ENCODE measurements around the gene CSMD2.

CSMD2 gene

GRCh38 chr1:33494929-33495328, 670.1 kb downstream of the CSMD2 start:
- no peak for TF ChIP-seq CTCF (IDR thresholded peaks at IDR 0.05; ENCODE audit: borderline replicate concordance, insufficient read depth, low read depth, low read length)
- H3K4me3 ChIP-seq (ENCODE audit: low read depth, low read length): no peak overlapping the region

GRCh38 chr1:33488624-33489023, 676.4 kb downstream of the CSMD2 start:
- TF ChIP-seq CTCF (IDR thresholded peaks at IDR 0.05; ENCODE audit: borderline replicate concordance, insufficient read depth, low read depth, low read length): no peak
- no peak overlapping the region for H3K4me3 ChIP-seq (ENCODE audit: low read depth, low read length)

- H3K4me3 ChIP-seq (ENCODE audit: low read depth, low read length): no peak overlapping the region
- no peak for TF ChIP-seq CTCF (IDR thresholded peaks at IDR 0.05; ENCODE audit: borderline replicate concordance, insufficient read depth, low read depth, low read length)
These were observed 682.6 kb downstream of the CSMD2 start for GRCh38 chr1:33482412-33482811.

- no peak for TF ChIP-seq CTCF (IDR thresholded peaks at IDR 0.05; ENCODE audit: borderline replicate concordance, insufficient read depth, low read depth, low read length)
These were observed 687.6 kb downstream of the CSMD2 start for GRCh38 chr1:33477451-33477850.

GRCh38 chr1:33473900-33474299, 691.1 kb downstream of the CSMD2 start:
- H3K4me3 ChIP-seq (ENCODE audit: low read depth, low read length): no peak overlapping the region
- TF ChIP-seq CTCF (IDR thresholded peaks at IDR 0.05; ENCODE audit: borderline replicate concordance, insufficient read depth, low read depth, low read length): no peak

More at GRCh38 chr1:33477451-33477850, 687.6 kb downstream of the CSMD2 start:
- H3K4me3 ChIP-seq (ENCODE audit: low read depth, low read length): no peak overlapping the region

- TF ChIP-seq CTCF (IDR thresholded peaks at IDR 0.05; ENCODE audit: borderline replicate concordance, insufficient read depth, low read depth, low read length): no peak
- peak within 1 kb of the TSS; percentile 67 for H3K4me3 ChIP-seq (ENCODE audit: low read depth, low read length)
These were observed 692.6 kb downstream of the CSMD2 start, which contains the start of gene ZSCAN20 for GRCh38 chr1:33472269-33472980. ZSCAN20 (plus strand) TSS chr1:33472645; CDS start chr1:33479289, 6,644 bp downstream.

GRCh38 chr1:33471416-33471815, 693.6 kb downstream of the CSMD2 start:
- no peak for TF ChIP-seq CTCF (IDR thresholded peaks at IDR 0.05; ENCODE audit: borderline replicate concordance, insufficient read depth, low read depth, low read length)
- H3K4me3 ChIP-seq (ENCODE audit: low read depth, low read length): no peak overlapping the region

Data from GM12875 (cell line).